Measurements from ENCODE around the gene DIAPH2. TPM values are rescaled to one million over a fixed set of nuclear protein-coding genes. Genes with fewer than 3 reads are reported as not detected.

DIAPH2 gene
- total RNA-seq, 4 donors from 2014 or later: 39.5 to 61.0 (median 56.5) TPM

- 82 to 89% methylated on average over 1 of the region's 1 CpG for WGBS, 2 donors (ENCODE audit: low coverage in 1 of 2)
Observed at GRCh38 chrX:97328853-97329390, 644.3 kb downstream of the DIAPH2 start.

GRCh38 chrX:97330151-97330550 is 645.5 kb downstream of the DIAPH2 start:
- 83% methylated on average over 1 of the region's 1 CpG; no CpG with 5 or more reads in 1 of the 2 donors for WGBS, 2 donors (ENCODE audit: low coverage in 1 of 2)
- in situ Hi-C loops (cut with MboI; ENCODE audit: low pct_ligation_motif_present in 1 of 4, low pct_unique_long_range_greater_than_20kb in 1 of 4, low sequenced_read_pairs in 3 of 4): no loop called here
- no peak overlapping the region for H3K27ac ChIP-seq
- no peaks in the 10 kb centered on the region for H3K9me3 ChIP-seq
- no peak overlapping the region for H3K4me3 ChIP-seq
- DNase-seq: no peak
- TF ChIP-seq POLR2A (IDR thresholded peaks at IDR 0.05): no peak
- no peak for TF ChIP-seq EP300 (IDR thresholded peaks at IDR 0.05; ENCODE audit: low read depth)
- TF ChIP-seq CTCF (IDR thresholded peaks at IDR 0.05): no peak
- no peak for TF ChIP-seq POLR2AphosphoS5 (IDR thresholded peaks at IDR 0.05)
- H3K4me1 ChIP-seq: no peaks in the 10 kb centered on the region
- intact Hi-C loops (cut with DNase I; ENCODE audit: low total_unique reads): no loop called here
- H3K36me3 ChIP-seq: no peaks in the 10 kb centered on the region
- H3K27me3 ChIP-seq: no peaks in the 10 kb centered on the region

More at GRCh38 chrX:97328853-97329390, 644.3 kb downstream of the DIAPH2 start:
- TF ChIP-seq POLR2AphosphoS5 (IDR thresholded peaks at IDR 0.05) (no peak), CTCF (IDR thresholded peaks at IDR 0.05) (no peak), POLR2A (IDR thresholded peaks at IDR 0.05) (no peak), EP300 (IDR thresholded peaks at IDR 0.05; ENCODE audit: low read depth) (no peak)
- in situ Hi-C loops (cut with MboI; ENCODE audit: low pct_ligation_motif_present in 1 of 4, low pct_unique_long_range_greater_than_20kb in 1 of 4, low sequenced_read_pairs in 3 of 4) (no loop called here), intact Hi-C loops (cut with DNase I; ENCODE audit: low total_unique reads) (no loop called here)
- no peaks in the 10 kb centered on the region for H3K27me3 ChIP-seq
- no peak overlapping the region for H3K27ac ChIP-seq
- H3K36me3 ChIP-seq: no peaks in the 10 kb centered on the region
- no peaks in the 10 kb centered on the region for H3K4me1 ChIP-seq
- H3K4me3 ChIP-seq: no peak overlapping the region
- no peak for DNase-seq
- no peaks in the 10 kb centered on the region for H3K9me3 ChIP-seq

- WGBS, 2 donors (ENCODE audit: low coverage in 1 of 2): 85% methylated on average over 3 of the region's 3 CpGs; no CpG with 5 or more reads in 1 of the 2 donors
- TF ChIP-seq POLR2A (IDR thresholded peaks at IDR 0.05): no peak
- TF ChIP-seq CTCF (IDR thresholded peaks at IDR 0.05): no peak
- TF ChIP-seq EP300 (IDR thresholded peaks at IDR 0.05; ENCODE audit: low read depth): no peak
- no peak for TF ChIP-seq POLR2AphosphoS5 (IDR thresholded peaks at IDR 0.05)
- Histone ChIP-seq H3K9me3 (no peaks in the 10 kb centered on the region), H3K4me1 (no peaks in the 10 kb centered on the region), H3K27ac (no peak overlapping the region), H3K27me3 (no peaks in the 10 kb centered on the region), H3K36me3 (no peaks in the 10 kb centered on the region), H3K4me3 (no peak overlapping the region)
- intact Hi-C loops (cut with DNase I; ENCODE audit: low total_unique reads): no loop called here
- no peak for DNase-seq
- in situ Hi-C loops (cut with MboI; ENCODE audit: low pct_ligation_motif_present in 1 of 4, low pct_unique_long_range_greater_than_20kb in 1 of 4, low sequenced_read_pairs in 3 of 4): no loop called here
Observed at GRCh38 chrX:97332963-97333362, 648.3 kb downstream of the DIAPH2 start.

- no peaks in the 10 kb centered on the region for H3K27me3 ChIP-seq
- no peak overlapping the region for H3K4me3 ChIP-seq
- 86 to 100% methylated on average over 1 to 9 of the region's 9 CpGs for WGBS, 2 donors (ENCODE audit: low coverage in 1 of 2)
- TF ChIP-seq CTCF (IDR thresholded peaks at IDR 0.05) (no peak), EP300 (IDR thresholded peaks at IDR 0.05; ENCODE audit: low read depth) (no peak), POLR2A (IDR thresholded peaks at IDR 0.05) (no peak), POLR2AphosphoS5 (IDR thresholded peaks at IDR 0.05) (no peak)
- in situ Hi-C loops (cut with MboI; ENCODE audit: low pct_ligation_motif_present in 1 of 4, low pct_unique_long_range_greater_than_20kb in 1 of 4, low sequenced_read_pairs in 3 of 4): no loop called here
- no peak for DNase-seq
- H3K36me3 ChIP-seq: no peaks in the 10 kb centered on the region
- no peaks in the 10 kb centered on the region for H3K4me1 ChIP-seq
- intact Hi-C loops (cut with DNase I; ENCODE audit: low total_unique reads): no loop called here
- no peak overlapping the region for H3K27ac ChIP-seq
- no peaks in the 10 kb centered on the region for H3K9me3 ChIP-seq
Observed at GRCh38 chrX:97334850-97335249, 650.2 kb downstream of the DIAPH2 start.
